ENCODE measurements around the gene TRAPPC2L.

The TRAPPC2L gene

DNA sequence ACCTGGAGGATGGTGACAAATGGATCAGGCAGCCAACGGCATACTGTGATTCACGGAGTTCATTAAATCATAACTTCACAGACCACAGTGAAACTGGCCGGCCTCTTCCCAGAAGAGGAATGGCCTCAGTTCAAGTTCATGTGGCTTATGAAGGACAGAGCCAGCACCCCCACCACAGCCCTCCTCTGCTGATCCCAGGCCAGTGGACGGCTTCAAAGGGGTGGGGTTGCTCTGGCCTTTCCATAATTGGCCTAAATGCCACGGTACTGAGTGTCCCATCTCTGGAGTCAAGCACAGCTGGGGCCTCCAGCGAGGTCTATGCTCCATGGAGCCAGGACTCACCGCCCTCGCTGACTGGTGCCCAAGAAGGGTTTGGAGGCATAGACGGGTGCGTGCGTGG, 21.5 kb upstream of the TRAPPC2L start:
- H3K4me3 ChIP-seq (ENCODE audit: low read depth, low read length), result no peak overlapping the region
- DNase-seq (ENCODE audit: low read depth), result no peak
- TF ChIP-seq, protein P1, sequence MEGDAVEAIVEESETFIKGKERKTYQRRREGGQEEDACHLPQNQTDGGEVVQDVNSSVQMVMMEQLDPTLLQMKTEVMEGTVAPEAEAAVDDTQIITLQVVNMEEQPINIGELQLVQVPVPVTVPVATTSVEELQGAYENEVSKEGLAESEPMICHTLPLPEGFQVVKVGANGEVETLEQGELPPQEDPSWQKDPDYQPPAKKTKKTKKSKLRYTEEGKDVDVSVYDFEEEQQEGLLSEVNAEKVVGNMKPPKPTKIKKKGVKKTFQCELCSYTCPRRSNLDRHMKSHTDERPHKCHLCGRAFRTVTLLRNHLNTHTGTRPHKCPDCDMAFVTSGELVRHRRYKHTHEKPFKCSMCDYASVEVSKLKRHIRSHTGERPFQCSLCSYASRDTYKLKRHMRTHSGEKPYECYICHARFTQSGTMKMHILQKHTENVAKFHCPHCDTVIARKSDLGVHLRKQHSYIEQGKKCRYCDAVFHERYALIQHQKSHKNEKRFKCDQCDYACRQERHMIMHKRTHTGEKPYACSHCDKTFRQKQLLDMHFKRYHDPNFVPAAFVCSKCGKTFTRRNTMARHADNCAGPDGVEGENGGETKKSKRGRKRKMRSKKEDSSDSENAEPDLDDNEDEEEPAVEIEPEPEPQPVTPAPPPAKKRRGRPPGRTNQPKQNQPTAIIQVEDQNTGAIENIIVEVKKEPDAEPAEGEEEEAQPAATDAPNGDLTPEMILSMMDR (conservative IDR thresholded peaks at IDR 0.05; ENCODE audit: low read depth, low read length), result no peak

DNA sequence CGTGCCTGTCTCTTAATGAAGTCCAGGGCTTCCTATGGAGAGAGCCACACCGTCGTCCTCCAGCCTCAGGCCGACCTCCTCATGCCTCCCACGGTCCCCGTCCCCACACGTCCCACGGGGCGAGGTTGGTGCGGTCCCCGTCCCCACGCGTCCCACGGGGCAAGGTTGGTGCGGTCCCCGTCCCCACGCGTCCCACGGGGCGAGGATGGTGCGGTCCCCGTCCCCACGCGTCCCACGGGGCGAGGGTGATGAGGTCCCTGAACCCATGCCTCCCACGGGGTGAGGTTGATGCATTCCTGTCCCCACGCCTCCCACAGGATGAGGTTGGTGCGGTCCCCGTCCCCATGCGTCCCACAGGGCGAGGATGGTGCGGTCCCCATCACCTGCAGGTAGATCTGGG, 21.1 kb upstream of the TRAPPC2L start:
- TF ChIP-seq, protein P1 (conservative IDR thresholded peaks at IDR 0.05; ENCODE audit: low read depth, low read length), result no peak
- no peak for DNase-seq (ENCODE audit: low read depth)
- H3K4me3 ChIP-seq (ENCODE audit: low read depth, low read length), result no peak overlapping the region

DNA sequence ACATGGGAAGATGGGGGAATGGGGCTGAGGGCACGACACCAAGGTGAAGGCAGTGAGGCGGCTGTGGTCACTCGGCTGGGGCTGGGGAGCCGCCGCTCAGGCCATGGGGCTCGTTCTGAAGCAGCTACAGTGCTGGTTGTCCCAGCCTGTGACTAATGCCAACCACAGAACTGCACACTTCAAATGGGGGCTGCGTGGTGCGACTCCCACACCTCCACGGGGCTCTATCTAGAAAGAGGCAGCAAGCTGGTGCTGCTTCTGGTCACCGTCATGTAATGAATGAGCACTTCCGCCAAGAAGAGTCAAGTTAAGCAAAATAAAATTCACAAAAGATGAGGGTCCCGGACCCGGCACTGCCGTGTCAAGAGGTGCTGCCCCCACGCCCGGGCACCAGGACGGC, 20.1 kb upstream of the TRAPPC2L start:
- TF ChIP-seq, protein P1 (conservative IDR thresholded peaks at IDR 0.05; ENCODE audit: low read depth, low read length), result no peak
- H3K4me3 ChIP-seq (ENCODE audit: low read depth, low read length), result no peak overlapping the region
- no peak for DNase-seq (ENCODE audit: low read depth)

DNA sequence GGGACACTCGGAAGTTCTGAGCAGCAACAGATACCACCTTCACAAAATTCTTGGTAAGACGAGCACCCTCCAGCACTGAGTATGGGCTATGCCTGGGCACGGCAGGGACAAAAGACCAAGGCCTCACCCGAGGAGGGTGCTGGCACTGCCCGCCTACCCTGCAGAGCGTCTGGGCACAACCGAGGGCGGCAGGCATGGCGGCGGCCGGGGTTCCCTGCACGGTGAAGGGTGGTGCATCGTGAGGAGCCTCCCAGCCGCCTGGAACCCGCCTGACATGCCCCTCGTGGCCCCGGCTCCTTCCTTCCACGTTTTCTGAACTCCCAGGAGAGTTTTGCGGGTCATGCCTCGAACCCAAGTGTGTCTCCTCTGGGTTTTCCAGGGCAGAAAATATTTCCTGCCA, 19.1 kb upstream of the TRAPPC2L start:
- TF ChIP-seq, protein P1 (conservative IDR thresholded peaks at IDR 0.05; ENCODE audit: low read depth, low read length), result no peak
- no peak overlapping the region for H3K4me3 ChIP-seq (ENCODE audit: low read depth, low read length)
- no peak for DNase-seq (ENCODE audit: low read depth)

DNA sequence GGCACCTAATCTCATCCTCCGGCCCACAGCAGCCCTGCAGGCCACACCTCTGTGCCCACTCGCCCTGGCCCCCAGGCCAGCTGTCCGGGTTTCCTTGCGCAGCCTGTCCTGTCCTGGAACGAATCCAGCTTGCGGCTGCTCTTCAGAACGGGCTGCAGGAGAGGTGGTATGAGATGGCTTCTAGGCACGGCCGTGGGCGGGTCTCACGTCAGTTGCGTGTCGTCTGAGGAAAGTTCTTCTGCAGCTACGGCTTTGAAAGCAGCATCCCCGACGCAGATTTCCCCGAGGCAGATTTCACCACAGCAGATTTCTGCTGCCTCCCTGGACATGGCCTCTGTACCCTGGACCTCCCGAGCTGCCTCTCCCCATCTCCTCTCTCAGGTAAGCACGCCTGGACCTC, 18.4 kb upstream of the TRAPPC2L start:
- TF ChIP-seq, protein P1 (conservative IDR thresholded peaks at IDR 0.05; ENCODE audit: low read depth, low read length), result no peak
- no peak overlapping the region for H3K4me3 ChIP-seq (ENCODE audit: low read depth, low read length)
- no peak for DNase-seq (ENCODE audit: low read depth)

DNA sequence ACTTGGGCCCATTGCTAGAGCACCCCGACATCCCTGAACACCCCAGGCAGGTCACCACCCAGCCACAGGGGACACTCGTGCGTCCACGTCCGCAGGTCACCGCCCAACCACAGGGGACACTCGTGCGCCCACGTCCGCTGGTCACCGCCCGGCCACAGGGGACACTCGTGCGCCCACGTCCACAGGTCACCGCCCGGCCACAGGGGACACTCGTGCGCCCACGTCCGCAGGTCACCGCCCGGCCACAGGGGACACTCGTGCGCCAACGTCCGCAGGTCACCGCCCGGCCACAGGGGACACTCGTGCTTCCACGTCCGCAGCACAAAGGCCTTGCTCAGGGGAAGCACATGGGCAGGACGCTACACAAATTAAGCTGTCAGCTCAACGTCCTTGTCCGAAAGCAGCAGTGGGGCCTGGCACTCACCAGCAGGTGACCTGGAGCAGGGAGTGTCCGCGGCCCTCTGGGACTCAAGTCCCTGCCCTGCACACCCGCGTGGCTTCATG, 17.8 kb upstream of the TRAPPC2L start:
- TF ChIP-seq, protein P1 (conservative IDR thresholded peaks at IDR 0.05; ENCODE audit: low read depth, low read length), result no peak
- DNase-seq (ENCODE audit: low read depth), result no peak
- H3K4me3 ChIP-seq (ENCODE audit: low read depth, low read length), result no peak overlapping the region

DNA sequence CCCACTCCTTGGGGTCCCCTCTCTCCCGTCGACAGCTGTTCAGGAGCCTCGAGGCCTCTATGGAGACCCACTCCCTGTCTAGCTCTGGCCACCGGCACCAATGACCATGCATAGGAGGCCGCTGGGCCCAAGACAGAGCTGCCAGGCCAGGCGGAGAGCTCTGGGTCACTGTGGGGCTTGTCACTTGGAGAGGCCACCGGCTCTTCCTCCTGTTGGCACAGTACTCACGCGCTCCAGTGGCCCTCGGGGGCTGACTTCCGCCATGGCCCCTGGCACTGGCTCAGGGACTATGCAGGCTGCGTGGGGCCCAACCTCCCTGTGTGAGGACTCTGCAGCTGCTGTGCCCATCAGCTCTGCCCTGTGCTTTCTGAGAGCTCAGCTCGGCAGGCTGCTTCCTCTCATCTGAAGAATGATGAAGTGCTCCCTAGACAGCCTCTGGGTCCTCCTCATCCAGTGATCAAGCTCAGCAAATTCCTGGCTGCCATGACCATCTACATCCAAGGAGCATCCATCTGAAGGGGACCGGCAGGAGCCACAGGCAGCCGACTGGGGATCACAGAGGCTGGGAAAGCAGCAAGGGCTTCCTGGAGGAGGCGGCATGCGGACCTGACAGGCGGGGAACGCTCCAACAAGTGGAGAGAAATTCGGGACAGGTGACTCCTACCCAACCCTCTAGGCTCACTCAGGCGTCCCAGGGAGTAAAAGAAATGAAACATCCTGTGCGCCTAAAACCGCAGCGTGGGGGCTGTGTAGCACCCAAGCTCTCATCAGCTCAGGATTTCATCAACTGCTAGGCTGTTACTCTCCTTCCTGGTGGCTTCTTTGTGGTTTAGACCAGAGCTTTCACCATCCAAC, 17.0 kb upstream of the TRAPPC2L start:
- no peak for DNase-seq (ENCODE audit: low read depth)
- H3K4me3 ChIP-seq (ENCODE audit: low read depth, low read length), result no peak overlapping the region
- TF ChIP-seq, protein P1 (conservative IDR thresholded peaks at IDR 0.05; ENCODE audit: low read depth, low read length), result no peak
